ENCODE measurements around the gene ECHS1. TPM values are rescaled to one million over a fixed set of nuclear protein-coding genes. Genes with fewer than 3 reads are reported as not detected.

Gene ECHS1
- total and polyA plus RNA-seq, 2 donors (not counting 3 experiments of a cell fraction or from before 2014, with no cell fraction given): 46.2 to 108 TPM

GRCh38 chr10:133324857-133325260 lies 48.3 kb downstream of the ECHS1 start:
- Histone ChIP-seq H2AFZ (ENCODE audit: low read depth, low read length) (no peak overlapping the region), H3K9me1 (replicated peaks; ENCODE audit: control insufficient read depth, extremely low read depth, insufficient read depth, low read length) (no peaks in the 10 kb centered on the region), H3K9me3 (replicated peaks; ENCODE audit: control insufficient read depth, insufficient read depth, low read length) (no peaks in the 10 kb centered on the region), H3K4me1 (ENCODE audit: control insufficient read depth, extremely low read depth, insufficient read depth, low read length) (peaks cover under 1% of the 10 kb centered on the region), H3K4me2 (ENCODE audit: insufficient read depth, low read length) (no peak overlapping the region), H3K4me3 (replicated peaks in 1 of 3; ENCODE audit: insufficient read depth in 1 of 3, low read depth in 1 of 3, low read length in 3 of 3) (no peak overlapping the region), H3K79me2 (ENCODE audit: control insufficient read depth, insufficient read depth, low read length) (no peaks in the 10 kb centered on the region), H3K27ac (ENCODE audit: insufficient read depth, low read depth, low read length) (no peak overlapping the region), H3K27me3 (ENCODE audit: control insufficient read depth in 2 of 2, insufficient read depth in 2 of 2, low read length in 2 of 2) (peaks cover 29 to 40% of the 10 kb centered on the region in 2 experiments), H3K36me3 (ENCODE audit: control insufficient read depth in 2 of 2, extremely low read depth in 1 of 2, insufficient read depth in 2 of 2, low read length in 2 of 2) (no peaks in the 10 kb centered on the region), H4K20me1 (replicated peaks; ENCODE audit: control insufficient read depth, extremely low read depth, insufficient read depth, low read length) (no peaks in the 10 kb centered on the region), H3K9ac (replicated peaks; ENCODE audit: extremely low read depth, insufficient read depth, low read length) (no peak overlapping the region)
- intact Hi-C loops (cut with micrococcal nuclease) (loop anchor here (1.0 to 5.0 kb wide), 3 partner anchors 16 to 383 kb away; partner anchors contain the start of gene CFAP46), dilution Hi-C loops (cut with MboI; ENCODE audit: extremely low pct_ligation_motif_present, low sequenced_read_pairs) (no loop called here)
- TF ChIP-seq POLR2A (IDR thresholded peaks at IDR 0.05; ENCODE audit: low read depth, low read length) (no peak), MYC (IDR thresholded peaks at IDR 0.05; ENCODE audit: low read depth, low read length) (no peak), POLR2AphosphoS5 (IDR thresholded peaks at IDR 0.05; ENCODE audit: insufficient read depth, low read depth, low read length) (no peak), EZH2 (IDR thresholded peaks at IDR 0.05; ENCODE audit: borderline replicate concordance, low read depth, low read length, severe bottlenecking) (no peak), GATA2 (IDR thresholded peaks at IDR 0.05; ENCODE audit: insufficient read depth, insufficient read length, low read depth, low read length) (no peak), FOS (IDR thresholded peaks at IDR 0.05; ENCODE audit: borderline replicate concordance, insufficient read depth, low read length) (no peak), JUN (IDR thresholded peaks at IDR 0.05; ENCODE audit: borderline replicate concordance, insufficient read depth, insufficient read length, low read depth) (no peak)
- TF ChIP-seq, protein P1, sequence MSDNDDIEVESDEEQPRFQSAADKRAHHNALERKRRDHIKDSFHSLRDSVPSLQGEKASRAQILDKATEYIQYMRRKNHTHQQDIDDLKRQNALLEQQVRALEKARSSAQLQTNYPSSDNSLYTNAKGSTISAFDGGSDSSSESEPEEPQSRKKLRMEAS (IDR thresholded peaks at IDR 0.05; ENCODE audit: insufficient read depth, insufficient read length): no peak
- TF ChIP-seq, protein P2, sequence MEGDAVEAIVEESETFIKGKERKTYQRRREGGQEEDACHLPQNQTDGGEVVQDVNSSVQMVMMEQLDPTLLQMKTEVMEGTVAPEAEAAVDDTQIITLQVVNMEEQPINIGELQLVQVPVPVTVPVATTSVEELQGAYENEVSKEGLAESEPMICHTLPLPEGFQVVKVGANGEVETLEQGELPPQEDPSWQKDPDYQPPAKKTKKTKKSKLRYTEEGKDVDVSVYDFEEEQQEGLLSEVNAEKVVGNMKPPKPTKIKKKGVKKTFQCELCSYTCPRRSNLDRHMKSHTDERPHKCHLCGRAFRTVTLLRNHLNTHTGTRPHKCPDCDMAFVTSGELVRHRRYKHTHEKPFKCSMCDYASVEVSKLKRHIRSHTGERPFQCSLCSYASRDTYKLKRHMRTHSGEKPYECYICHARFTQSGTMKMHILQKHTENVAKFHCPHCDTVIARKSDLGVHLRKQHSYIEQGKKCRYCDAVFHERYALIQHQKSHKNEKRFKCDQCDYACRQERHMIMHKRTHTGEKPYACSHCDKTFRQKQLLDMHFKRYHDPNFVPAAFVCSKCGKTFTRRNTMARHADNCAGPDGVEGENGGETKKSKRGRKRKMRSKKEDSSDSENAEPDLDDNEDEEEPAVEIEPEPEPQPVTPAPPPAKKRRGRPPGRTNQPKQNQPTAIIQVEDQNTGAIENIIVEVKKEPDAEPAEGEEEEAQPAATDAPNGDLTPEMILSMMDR (IDR thresholded peaks at IDR 0.05; ENCODE audit: extremely low read depth in 1 of 2, insufficient read depth in 1 of 2, low read depth in 1 of 2, low read length in 2 of 2): no peak
- ChIA-PET POLR2A (no interaction called here), CTCF (interaction anchor here (1.7 kb wide), 1 partner anchor 10 kb away, joined by 13 read pairs; no protein-coding TSS in a partner anchor)
- FAIRE-seq (no peak), DNase-seq (ENCODE audit: low read depth, low spot score) (no peak)
- BruUV-seq (replicated peaks): no TSS peak

Measured in endothelial cell of umbilical vein (primary cell).